Osteocyte (in vitro differentiated cells): ENCODE measurements around the gene RSPO3. TPM values are rescaled to one million over a fixed set of nuclear protein-coding genes. Genes with fewer than 3 reads are reported as not detected.

Source experiments
- DNase-seq: peaks from one replicate; pipeline ENCODE4 v3.0.0; 2021; ENCODE audit warnings: mixed read lengths; ENCODE audit not compliant: unreplicated experiment; ENCODE audit errors: extremely low spot score
- H3K27ac Mint-ChIP-seq: one replicate; pipeline ENCODE4 v1.8.0; 2021; ENCODE audit warnings: mild to moderate bottlenecking, mixed read lengths; ENCODE audit not compliant: unreplicated experiment
- H3K27me3 Mint-ChIP-seq: one replicate; pipeline ENCODE4 v1.8.0; 2021; ENCODE audit warnings: mixed read lengths; ENCODE audit not compliant: unreplicated experiment
- H3K36me3 Mint-ChIP-seq: one replicate; pipeline ENCODE4 v1.8.0; 2021; ENCODE audit warnings: mixed read lengths; ENCODE audit not compliant: unreplicated experiment
- H3K4me1 Mint-ChIP-seq: one replicate; pipeline ENCODE4 v1.8.0; 2021; ENCODE audit warnings: mixed read lengths; ENCODE audit not compliant: unreplicated experiment
- H3K4me3 Mint-ChIP-seq: one replicate; pipeline ENCODE4 v1.8.0; 2021; ENCODE audit warnings: mild to moderate bottlenecking, moderate library complexity, mixed read lengths; ENCODE audit not compliant: unreplicated experiment
- H3K9me3 Mint-ChIP-seq: one replicate; pipeline ENCODE4 v1.8.0; 2021; ENCODE audit warnings: mixed read lengths; ENCODE audit not compliant: unreplicated experiment
- CTCF ChIP-seq: fragments of 200-600 bp; sonication (generic); IDR thresholded peaks from 2 replicates; pipeline ENCODE4 v1.5.0; 2021; ENCODE audit warnings: antibody characterized with exemption, mild to moderate bottlenecking, moderate library complexity
- long read RNA-seq: library from polyadenylated mRNA; unstranded; transcript quantifications from one replicate; pipeline ENCODE4 v2.0.0, GENCODE V29; 2021
- total RNA-seq: library from RNA; stranded (reverse); gene quantifications from 2 replicates; pipeline ENCODE4 v1.2.1, GENCODE V29; 2021

The RSPO3 gene, protein sequence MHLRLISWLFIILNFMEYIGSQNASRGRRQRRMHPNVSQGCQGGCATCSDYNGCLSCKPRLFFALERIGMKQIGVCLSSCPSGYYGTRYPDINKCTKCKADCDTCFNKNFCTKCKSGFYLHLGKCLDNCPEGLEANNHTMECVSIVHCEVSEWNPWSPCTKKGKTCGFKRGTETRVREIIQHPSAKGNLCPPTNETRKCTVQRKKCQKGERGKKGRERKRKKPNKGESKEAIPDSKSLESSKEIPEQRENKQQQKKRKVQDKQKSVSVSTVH
- 4.0 and 4.5 TPM in 2 replicates for total RNA-seq
- long read RNA-seq, partial matches to known transcripts, result 0 of 3 reads
- long read RNA-seq, other reads (novel, unspliced or antisense), result 0 of 3 reads

DNA sequence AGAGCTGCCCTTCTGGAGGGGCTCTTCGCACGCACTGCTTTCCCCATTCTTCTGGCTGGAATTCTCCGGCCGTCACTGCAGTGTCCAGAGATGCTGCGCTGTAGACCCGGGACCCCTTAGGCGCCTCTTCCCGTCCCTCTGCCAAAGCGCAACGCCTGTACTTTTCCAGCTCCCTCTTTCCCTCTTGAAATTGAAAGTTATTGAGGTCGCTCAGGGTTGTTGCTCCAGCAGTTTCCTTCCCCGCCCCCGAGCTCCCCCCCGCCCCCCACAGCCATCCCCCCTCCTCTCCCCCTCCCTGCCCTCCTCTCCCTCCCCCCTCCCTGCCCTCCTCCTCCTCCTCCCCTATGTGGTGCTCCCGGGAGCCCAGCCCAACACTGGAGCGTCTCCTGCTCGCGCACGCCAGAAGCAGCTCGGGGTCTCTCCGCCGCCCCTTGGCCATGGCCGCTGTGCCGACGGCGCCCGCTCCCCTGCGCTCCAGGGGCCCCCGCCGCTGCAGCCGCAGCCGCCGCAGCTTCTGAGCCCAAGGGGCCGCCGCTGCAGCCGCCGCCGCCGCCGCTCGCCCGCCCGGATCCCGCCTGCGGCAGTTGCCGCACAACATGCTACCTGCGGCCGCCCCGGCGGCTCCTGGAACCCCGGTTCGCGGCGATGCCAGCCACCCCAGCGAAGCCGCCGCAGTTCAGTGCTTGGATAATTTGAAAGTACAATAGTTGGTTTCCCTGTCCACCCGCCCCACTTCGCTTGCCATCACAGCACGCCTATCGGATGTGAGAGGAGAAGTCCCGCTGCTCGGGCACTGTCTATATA is at the start of gene RSPO3:
RSPO3 (plus strand) TSS at position 374 of the 804 bp plus-strand sequence. CDS start 522 bp downstream, outside the sequence.
- no peak for DNase-seq
- peaks cover 78% of the 10 kb centered on the region for H3K27me3 Mint-ChIP-seq
- no peaks in the 10 kb centered on the region for H3K9me3 Mint-ChIP-seq
- no peak within 1 kb of the TSS for H3K27ac Mint-ChIP-seq
- TF ChIP-seq CTCF, result peak; percentile 8
- peaks cover 29% of the 10 kb centered on the region for H3K4me1 Mint-ChIP-seq
- no peaks in the 10 kb centered on the region for H3K36me3 Mint-ChIP-seq
- peak within 1 kb of the TSS; percentile 84 for H3K4me3 Mint-ChIP-seq

DNA sequence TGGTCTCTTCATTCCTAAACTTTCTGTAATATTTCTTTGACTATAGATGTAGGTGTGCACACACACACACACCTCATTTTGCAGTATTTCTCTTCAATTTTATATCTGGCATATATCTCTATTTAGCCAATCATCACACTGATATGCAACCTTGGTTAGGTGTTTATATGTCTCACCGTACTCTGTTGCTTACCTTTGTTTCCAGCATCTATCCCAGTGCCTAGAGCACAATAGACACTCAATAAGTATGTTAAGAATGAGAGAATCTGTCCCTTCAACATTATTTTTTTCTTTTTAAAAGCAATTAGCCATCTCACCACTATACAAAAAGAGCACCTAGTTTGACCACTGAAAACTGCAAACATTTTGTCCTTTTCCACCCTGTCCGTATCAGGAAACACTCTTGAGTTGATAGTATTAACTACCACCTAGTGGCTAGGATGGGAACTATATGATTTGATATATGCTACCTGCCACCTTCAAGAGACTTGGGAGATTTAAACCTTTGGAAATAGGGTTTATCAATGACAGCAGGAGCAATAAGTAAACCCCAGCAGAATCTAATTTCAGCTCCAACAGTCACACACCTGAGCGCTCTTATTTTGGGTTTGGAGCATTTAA is 48.7 kb upstream of the RSPO3 start:
- Mint-ChIP-seq H3K36me3 (no peaks in the 10 kb centered on the region), H3K9me3 (no peaks in the 10 kb centered on the region), H3K4me1 (no peaks in the 10 kb centered on the region), H3K27me3 (no peaks in the 10 kb centered on the region), H3K4me3 (no peak overlapping the region), H3K27ac (no peak overlapping the region)
- peak; percentile 56 for TF ChIP-seq CTCF
- DNase-seq, result no peak

DNA sequence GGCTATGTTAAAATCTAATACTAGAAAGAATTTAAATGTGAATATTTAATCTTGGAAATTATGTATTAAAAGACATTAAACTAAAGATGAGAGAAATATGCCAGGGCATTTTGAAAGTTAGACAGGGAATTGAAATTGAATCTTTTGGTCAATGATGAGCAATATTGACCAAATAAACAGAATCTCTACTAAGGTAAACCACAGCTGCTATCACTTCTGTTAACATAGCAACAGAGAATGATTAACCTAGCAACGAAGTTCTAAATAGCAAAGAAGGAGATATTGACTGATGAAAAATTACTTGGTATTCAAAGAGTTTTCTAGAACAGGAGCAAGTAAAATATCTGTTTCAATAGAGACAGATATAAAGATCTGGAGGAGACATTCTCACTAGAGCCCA is 45.2 kb upstream of the RSPO3 start:
- TF ChIP-seq CTCF, result no peak
- no peaks in the 10 kb centered on the region for H3K9me3 Mint-ChIP-seq
- H3K27ac Mint-ChIP-seq, result no peak overlapping the region
- H3K4me3 Mint-ChIP-seq, result no peak overlapping the region
- H3K27me3 Mint-ChIP-seq, result no peaks in the 10 kb centered on the region
- peaks cover 21% of the 10 kb centered on the region for H3K4me1 Mint-ChIP-seq
- H3K36me3 Mint-ChIP-seq, result no peaks in the 10 kb centered on the region
- no peak for DNase-seq

- DNase-seq, result no peak
- Mint-ChIP-seq H3K36me3 (no peaks in the 10 kb centered on the region), H3K27ac (peak overlapping the region; percentile 54), H3K27me3 (no peaks in the 10 kb centered on the region), H3K4me1 (peaks cover 25% of the 10 kb centered on the region), H3K9me3 (no peaks in the 10 kb centered on the region), H3K4me3 (peak overlapping the region; percentile 34)
- no peak for TF ChIP-seq CTCF
Observed at GRCh38 chr6:127076466-127076865, 42.0 kb upstream of the RSPO3 start.

DNA sequence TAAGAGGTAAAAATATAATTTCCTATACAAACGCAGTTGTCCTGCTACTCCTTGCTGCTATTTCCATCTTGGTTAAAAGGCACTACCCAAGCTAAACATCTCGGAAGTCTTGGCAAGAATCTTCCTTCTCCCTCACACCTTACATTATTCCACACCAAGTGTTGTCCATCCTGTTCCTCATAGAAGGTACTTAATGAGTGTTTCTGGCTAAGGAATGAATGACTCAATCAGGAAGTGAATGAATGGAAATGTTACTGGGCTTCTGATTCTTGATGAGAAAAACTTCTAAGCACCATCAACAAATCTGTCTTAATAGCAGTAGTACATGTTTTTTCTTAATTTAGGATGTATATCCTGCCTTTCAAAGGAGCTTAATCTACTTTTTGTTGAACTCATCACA is 40.6 kb upstream of the RSPO3 start:
- DNase-seq, result no peak
- Mint-ChIP-seq H3K4me1 (peaks cover 25% of the 10 kb centered on the region), H3K36me3 (no peaks in the 10 kb centered on the region), H3K4me3 (no peak overlapping the region), H3K27me3 (no peaks in the 10 kb centered on the region), H3K9me3 (no peaks in the 10 kb centered on the region), H3K27ac (no peak overlapping the region)
- no peak for TF ChIP-seq CTCF
